ENCODE results near the gene PLEKHA7. TPM values are rescaled to one million over a fixed set of nuclear protein-coding genes. Genes with fewer than 3 reads are reported as not detected.

Gene PLEKHA7
- total and polyA plus RNA-seq, 2 of the 13 experiments (the other 11 are each of a cell fraction or from before 2014, with no cell fraction given), result 17.5 to 18.7 TPM

DNA sequence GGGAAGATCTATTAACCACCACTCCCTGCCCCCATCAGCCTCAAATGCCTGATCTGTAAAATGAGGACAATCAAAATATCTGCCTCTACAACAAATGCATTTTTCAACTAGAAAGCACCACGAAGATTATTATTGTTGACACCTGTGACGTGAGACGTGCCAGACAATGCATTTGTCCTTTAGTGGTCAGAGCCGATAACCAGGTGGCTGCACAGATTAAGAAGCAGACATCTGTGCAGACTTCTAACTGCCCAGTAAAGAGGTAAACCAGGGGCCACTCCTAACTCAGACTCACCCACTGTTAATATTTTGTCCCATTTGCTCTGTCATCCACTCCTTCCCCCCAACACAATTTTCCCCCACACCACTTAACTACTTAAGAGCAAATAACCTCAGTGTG lies 11.7 kb downstream of the PLEKHA7 start (continued):
- TF ChIP-seq ZNF556 (CRISPR knock-in tag; IDR thresholded peaks at IDR 0.05; ENCODE audit: borderline replicate concordance), result no peak
- no peak for TF ChIP-seq ZNF747 (CRISPR knock-in tag; IDR thresholded peaks at IDR 0.05; ENCODE audit: borderline replicate concordance)
- no peak for TF ChIP-seq ZNF549 (CRISPR knock-in tag; IDR thresholded peaks at IDR 0.05)
- no peak for TF ChIP-seq THYN1 (CRISPR knock-in tag; IDR thresholded peaks at IDR 0.05; ENCODE audit: borderline replicate concordance, low read depth)

DNA sequence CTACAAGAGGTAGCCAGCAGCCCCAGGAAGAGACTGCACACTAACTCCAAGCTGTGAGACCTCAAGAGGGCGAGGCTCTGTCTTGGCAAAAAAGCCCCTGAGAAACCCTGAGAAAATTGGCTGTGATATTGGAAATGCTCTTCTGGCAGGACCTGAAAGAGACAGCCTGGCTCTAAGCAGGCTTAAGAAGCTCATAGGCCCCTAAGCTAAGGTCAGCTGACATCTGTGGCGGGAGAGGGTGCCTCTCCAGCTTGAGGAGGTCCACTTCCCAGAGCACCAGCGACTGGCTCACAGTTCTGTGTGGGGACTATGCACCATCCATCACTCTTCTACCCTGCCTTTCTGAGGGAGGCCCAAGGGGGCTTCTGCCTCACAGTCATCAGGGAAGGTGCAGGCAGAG lies 12.4 kb downstream of the PLEKHA7 start:
- Histone ChIP-seq H4K20me1 (ENCODE audit: insufficient read depth, low read length) (peaks cover 14% of the 10 kb centered on the region), H3K9ac (ENCODE audit: insufficient read depth, low read depth, low read length) (no peak overlapping the region), H3K27me3 (ENCODE audit: control insufficient read depth in 1 of 2, insufficient read depth in 2 of 2, low read length in 2 of 2) (no peaks in the 10 kb centered on the region), H3K9me3 (ENCODE audit: low read length) (no peaks in the 10 kb centered on the region), H3K4me3 (replicated peaks in 1 of 3; ENCODE audit: insufficient read depth in 1 of 3, low read depth in 2 of 3, low read length in 3 of 3) (no peak overlapping the region), H3K27ac (ENCODE audit: extremely low read length, insufficient read depth, low read length) (no peak overlapping the region), H3K4me1 (ENCODE audit: insufficient read depth, low read length) (peaks cover 55% of the 10 kb centered on the region), H3K79me2 (ENCODE audit: insufficient read depth, low read length) (peaks cover 35% of the 10 kb centered on the region), H3K36me3 (replicated peaks in 1 of 2; ENCODE audit: control insufficient read depth in 1 of 2, insufficient read depth in 2 of 2, low read length in 2 of 2) (peaks cover 4% of the 10 kb centered on the region in 2 experiments; a peak in 2 of 5 replicates), H3K4me2 (ENCODE audit: low read depth, low read length) (no peak overlapping the region), H2AFZ (ENCODE audit: low read length) (no peak overlapping the region)
- ChIA-PET POLR2A (interaction anchor here (2.0 kb wide), 1 partner anchor 12 kb away, joined by 8 read pairs; the partner anchor contains the start of gene PLEKHA7), CTCF (ENCODE audit: low intra/inter-chr PET ratio, low total read pairs) (no interaction called here)
- FAIRE-seq (no peak), ATAC-seq (no peak), DNase-seq (ENCODE audit: low spot score) (no peak)
- TF ChIP-seq ZNF749 (CRISPR knock-in tag; IDR thresholded peaks at IDR 0.05; ENCODE audit: borderline replicate concordance), result no peak
- TF ChIP-seq, protein P1, sequence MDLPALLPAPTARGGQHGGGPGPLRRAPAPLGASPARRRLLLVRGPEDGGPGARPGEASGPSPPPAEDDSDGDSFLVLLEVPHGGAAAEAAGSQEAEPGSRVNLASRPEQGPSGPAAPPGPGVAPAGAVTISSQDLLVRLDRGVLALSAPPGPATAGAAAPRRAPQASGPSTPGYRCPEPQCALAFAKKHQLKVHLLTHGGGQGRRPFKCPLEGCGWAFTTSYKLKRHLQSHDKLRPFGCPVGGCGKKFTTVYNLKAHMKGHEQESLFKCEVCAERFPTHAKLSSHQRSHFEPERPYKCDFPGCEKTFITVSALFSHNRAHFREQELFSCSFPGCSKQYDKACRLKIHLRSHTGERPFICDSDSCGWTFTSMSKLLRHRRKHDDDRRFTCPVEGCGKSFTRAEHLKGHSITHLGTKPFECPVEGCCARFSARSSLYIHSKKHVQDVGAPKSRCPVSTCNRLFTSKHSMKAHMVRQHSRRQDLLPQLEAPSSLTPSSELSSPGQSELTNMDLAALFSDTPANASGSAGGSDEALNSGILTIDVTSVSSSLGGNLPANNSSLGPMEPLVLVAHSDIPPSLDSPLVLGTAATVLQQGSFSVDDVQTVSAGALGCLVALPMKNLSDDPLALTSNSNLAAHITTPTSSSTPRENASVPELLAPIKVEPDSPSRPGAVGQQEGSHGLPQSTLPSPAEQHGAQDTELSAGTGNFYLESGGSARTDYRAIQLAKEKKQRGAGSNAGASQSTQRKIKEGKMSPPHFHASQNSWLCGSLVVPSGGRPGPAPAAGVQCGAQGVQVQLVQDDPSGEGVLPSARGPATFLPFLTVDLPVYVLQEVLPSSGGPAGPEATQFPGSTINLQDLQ (CRISPR knock-in tag; IDR thresholded peaks at IDR 0.05), result no peak
- TF ChIP-seq HOMEZ (CRISPR knock-in tag; IDR thresholded peaks at IDR 0.05; ENCODE audit: low read depth), result no peak
- TF ChIP-seq SIX4 (CRISPR knock-in tag; IDR thresholded peaks at IDR 0.05), result no peak
- no peak for TF ChIP-seq PHB2 (IDR thresholded peaks at IDR 0.05; ENCODE audit: partially characterized antibody)
- TF ChIP-seq MBNL3 (CRISPR knock-in tag; conservative IDR thresholded peaks at IDR 0.05), result no peak
- TF ChIP-seq ATF1 (CRISPR knock-in tag; IDR thresholded peaks at IDR 0.05), result no peak
- in situ Hi-C loops (cut with HindIII; ENCODE audit: extremely low pct_ligation_motif_present, low pct_unique_long_range_greater_than_20kb), result no loop called here
- BruUV-seq (replicated peaks), result no TSS peak
- intact Hi-C loops (cut with micrococcal nuclease; ENCODE audit: unreplicated experiment), result no loop called here
- 100% methylated on average over 1 of the region's 3 CpGs for WGBS (ENCODE audit: low lambda C conversion rate)
